GM21360 (cell line): ENCODE data around the gene SERPINA5.
A peak's percentile ranks its signal among the peaks of the same experiment; 100 is the strongest.

Experiments used
- ATAC-seq: cut with Tn5 transposase; IDR thresholded peaks from one replicate; pipeline ENCODE4 v1.9.1; 2021; ENCODE audit warnings: mild to moderate bottlenecking, moderate library complexity; ENCODE audit not compliant: unreplicated experiment

Gene SERPINA5, protein sequence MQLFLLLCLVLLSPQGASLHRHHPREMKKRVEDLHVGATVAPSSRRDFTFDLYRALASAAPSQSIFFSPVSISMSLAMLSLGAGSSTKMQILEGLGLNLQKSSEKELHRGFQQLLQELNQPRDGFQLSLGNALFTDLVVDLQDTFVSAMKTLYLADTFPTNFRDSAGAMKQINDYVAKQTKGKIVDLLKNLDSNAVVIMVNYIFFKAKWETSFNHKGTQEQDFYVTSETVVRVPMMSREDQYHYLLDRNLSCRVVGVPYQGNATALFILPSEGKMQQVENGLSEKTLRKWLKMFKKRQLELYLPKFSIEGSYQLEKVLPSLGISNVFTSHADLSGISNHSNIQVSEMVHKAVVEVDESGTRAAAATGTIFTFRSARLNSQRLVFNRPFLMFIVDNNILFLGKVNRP

GRCh38 chr14:94581127-94581999 lies at the start of gene SERPINA5:
Gene SERPINA5, plus strand, starts transcription at chr14:94581426. Its CDS starts 5,937 bp downstream, at chr14:94587363.
- no peak for ATAC-seq

GRCh38 chr14:94532447-94532846 lies 48.8 kb upstream of the SERPINA5 start:
- peak; percentile 54 for ATAC-seq

DNA sequence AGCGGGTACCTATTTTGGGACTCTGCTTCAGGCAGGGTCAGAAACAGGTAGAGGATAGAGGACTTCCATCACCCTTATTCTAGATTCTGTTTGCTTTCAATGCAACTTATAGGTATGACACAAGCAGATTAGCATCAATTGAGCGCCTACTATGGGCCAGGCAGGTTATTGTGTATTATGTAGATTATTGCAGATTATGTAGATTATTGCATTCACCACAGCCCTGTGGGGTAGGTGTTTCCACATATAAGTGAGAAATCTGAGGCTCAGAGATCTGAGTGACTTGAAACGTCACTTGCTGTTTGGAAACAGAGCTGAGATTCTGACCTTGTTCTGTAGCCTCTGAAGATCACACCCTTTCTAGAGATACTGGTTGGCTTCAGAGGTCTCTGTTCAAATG lies 45.7 kb upstream of the SERPINA5 start:
- ATAC-seq = no peak

GRCh38 chr14:94536836-94537235 lies 44.4 kb upstream of the SERPINA5 start:
- no peak for ATAC-seq

DNA sequence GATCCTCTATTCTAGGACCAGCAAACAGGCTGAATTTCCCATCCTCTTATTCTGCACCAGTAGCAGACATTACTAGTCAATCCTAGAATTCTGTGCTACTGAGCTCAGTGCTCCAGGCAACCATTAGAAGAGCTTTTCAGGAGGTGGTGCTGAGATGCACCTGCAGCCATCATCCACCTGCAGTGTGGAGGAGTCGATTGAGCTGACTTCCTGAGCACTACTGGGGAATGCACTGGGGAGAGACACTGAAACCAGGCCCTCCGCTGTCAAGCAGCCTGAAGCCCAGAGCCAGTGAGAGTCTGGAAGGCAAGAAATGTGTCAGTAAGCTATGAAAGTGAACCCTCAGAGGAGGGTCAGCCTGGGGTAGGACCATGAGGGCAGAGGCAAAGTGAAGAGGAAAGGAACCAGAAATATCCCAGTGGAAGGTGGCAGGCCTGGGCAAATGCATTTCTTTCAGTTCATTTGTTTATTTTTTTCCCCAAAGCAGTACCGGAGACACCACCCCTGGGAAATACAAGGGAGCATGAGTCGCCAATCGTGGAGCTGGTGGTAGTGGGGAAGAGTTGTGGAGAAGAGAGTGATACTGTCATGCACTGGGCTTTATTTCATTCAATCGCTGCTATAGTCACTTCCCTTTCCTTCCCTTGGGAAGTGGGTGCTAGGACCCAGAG lies 43.0 kb upstream of the SERPINA5 start:
- ATAC-seq = no peak

GRCh38 chr14:94539181-94539580 lies 42.0 kb upstream of the SERPINA5 start:
- no peak for ATAC-seq

DNA sequence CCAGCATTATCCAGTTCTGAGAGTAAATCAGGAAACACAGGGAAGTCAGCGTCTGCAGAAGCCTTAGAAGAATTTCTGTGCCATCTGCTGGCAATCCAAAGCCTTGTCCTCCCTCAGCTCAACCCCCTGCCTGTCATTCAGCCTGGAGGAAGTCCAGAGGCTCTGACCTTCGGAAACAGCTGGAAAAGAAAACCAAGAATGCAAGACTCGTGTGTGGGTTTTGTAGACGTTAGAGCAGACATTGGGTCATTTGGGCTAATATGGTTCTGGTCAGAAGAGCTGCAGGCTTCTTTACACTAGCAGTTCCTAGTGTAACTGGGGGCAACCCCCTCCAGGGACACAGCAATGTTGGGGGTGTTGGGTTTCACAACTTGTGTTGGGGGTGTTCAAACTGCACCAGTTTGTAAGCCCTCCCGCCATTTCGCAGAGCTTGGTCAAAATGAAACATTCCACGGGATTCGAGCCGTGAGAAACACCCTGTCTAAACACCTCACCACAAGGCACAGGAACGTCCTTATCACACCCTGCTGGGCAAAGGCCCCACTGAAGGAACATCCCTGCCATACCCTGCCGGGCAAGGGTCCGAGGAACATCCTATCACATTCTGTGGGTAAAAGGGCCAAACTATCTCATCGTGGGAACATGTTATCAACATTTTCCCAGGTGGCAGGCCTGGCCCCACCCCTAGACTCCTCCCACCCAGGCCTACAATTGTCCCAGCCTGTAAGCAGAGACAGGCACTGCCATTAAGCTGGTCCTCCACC lies 41.0 kb upstream of the SERPINA5 start:
- ATAC-seq = no peak

- ATAC-seq = no peak
Observed at GRCh38 chr14:94541234-94541975, 39.8 kb upstream of the SERPINA5 start.

GRCh38 chr14:94542111-94542810 lies 39.0 kb upstream of the SERPINA5 start:
- ATAC-seq = no peak

DNA sequence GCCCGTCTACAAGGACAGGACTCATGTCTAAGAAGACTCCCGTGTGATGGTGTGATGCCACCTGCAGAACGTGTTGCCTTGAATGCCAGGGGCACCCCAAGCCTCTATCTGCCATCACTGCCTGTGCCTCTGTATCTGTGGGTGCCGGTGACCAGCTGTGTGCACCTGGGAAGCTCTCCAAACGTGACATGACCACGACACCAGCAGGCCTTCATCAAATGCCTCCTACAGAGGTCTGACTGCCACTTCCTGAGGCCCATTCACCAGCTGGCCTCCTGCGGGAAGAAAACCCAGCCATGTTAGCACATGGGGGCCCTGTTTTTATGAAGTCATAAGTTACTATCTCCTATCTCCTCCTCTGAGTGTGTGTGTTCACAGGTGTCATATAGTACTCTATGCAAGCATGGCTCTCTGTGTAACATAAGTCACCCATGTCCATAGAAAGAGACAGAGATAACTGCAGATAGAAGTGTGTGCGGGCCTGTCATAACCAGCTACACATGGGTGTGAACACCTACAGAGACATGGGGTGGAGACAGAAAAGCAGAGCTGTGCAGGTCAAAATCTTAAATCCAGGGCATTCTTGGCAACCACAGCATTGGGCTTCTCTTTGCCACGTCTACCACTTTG lies 38.3 kb upstream of the SERPINA5 start:
- ATAC-seq = no peak

GRCh38 chr14:94543449-94544124 lies 37.6 kb upstream of the SERPINA5 start:
- ATAC-seq = no peak

- ATAC-seq = no peak
Observed at GRCh38 chr14:94544726-94545125, 36.5 kb upstream of the SERPINA5 start.

DNA sequence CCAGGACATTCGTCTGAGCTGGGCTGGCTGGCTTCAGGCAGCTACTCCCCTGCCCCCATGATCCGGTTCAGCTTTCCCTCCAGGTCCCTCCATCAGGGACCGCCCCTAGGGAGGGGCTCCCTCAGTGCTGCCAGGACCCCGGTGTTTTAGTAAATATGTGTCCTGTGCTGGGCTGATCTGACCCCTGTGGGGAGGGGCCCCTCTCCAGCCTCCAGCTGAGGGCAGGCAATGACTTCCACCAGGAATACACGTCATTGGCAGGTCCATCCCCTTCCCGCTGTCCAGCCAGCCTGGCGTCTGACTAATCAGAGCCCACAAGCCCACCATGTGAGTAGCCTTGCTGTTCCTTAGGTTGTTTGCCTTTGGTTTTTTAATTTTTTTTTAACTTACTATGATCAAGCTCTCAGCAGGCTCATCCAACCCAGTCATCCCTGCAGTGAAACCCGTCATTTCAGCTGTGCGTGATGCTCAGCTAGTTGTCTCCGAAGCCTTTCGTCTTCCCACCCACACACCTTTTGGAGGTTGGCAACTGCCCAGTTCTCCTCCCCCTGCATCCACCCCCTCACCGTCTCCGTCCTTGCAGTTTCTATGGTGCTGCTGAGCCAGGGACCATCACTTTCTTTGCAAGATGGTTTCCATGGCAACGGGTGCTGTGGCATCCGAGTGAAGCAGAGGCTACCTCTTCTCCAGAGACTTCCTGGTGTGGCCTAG lies 35.9 kb upstream of the SERPINA5 start:
- no peak for ATAC-seq

DNA sequence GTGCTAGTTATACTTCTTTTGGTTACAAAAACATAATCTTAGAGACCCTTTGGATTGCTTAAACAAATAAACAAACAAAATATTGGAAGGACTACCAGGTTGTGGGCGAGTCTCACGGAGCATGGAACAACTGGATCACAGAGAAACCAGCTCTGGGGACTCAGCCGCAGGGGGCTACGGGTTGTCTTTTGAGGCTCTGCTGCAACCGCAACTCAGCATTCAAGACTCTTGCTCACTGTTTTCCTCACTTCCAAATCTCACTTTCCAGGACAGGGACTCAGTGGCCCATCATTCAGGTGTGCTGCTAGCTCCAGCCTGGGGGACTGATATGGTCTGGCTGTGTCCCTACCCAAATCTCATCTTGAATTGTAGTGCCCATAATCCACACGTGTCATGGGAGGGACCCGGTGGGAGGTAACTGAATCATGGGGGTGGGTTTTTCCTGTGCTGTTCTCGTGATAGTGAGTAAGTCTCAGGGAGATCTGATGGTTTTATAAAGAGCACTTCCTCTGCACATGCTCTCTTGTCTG lies 34.0 kb upstream of the SERPINA5 start:
- no peak for ATAC-seq

GRCh38 chr14:94547726-94548125 lies 33.5 kb upstream of the SERPINA5 start:
- ATAC-seq = no peak

GRCh38 chr14:94548131-94548998 lies 32.9 kb upstream of the SERPINA5 start:
- no peak for ATAC-seq
